ENCODE measurements around the gene GPR108.
A peak's percentile ranks its signal among the peaks of the same experiment; 100 is the strongest.
"Not testable (repeated sequence)": the region's sequence is repeated elsewhere in the genome, so short reads cannot be mapped to it uniquely, and the experiment has no call there.

The GPR108 gene

DNA sequence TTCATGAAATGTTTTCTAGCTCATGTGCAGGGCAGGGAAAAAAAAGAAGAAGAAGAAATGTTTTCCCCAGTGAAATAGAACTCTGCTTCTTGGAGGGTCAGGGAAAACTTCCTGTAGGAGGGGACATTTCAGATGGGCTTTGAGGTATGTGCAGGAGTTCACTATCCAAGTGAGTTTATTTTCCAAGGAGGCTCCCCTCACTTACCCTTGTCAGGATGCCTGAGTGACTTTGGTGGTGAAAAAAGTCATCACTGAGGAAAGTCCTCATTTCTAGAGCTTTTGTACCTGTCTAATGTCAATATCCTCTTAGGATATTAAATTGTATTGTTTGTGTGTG is 16.3 kb downstream of the GPR108 start:
- DNase-seq (ENCODE audit: low read depth in 2 of 3, low spot score in 1 of 3), result no peak

DNA sequence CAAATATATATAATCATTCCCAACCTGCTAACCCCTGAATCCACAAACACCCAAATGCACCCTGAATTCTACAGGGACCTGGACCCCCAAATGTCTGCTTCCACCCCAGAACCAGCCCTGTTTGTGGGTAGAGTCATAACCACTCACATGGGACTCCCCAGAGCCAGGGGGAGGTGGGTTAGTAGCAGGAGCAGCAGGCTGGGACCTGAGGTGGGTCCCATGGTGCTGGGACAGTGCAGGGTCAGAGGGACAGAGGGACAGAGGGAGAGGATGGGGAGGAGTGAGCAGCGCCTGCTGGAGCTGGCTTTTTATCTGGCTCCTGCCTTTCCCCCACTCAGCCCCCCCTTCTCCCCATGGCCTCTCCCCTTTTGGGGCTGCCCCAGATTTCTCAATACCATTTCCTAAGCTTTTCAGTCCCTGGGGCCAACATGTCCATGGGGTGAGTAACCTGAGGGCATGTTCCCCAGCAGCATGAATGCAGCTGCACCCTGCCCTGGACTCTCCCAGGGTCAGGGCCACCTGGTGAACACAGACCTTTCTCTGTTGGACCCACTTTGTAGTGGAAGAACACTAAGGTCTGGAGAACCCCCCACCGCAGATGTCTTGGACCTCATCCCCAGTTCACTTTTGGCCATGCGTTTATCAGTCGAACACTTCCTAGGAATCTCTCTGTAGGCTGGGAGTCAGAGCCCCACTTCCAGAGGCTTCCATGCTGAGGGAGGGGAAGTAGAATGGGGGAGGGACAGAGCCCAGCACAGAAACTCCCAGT is 16.8 kb downstream of the GPR108 start, which contains the start of gene C3:
TSS of gene C3 (minus strand) at position 282 of the 769 bp plus-strand sequence. CDS start at position 221, 61 bp downstream.
- no peak for DNase-seq (ENCODE audit: low read depth in 2 of 3, low spot score in 1 of 3)

DNA sequence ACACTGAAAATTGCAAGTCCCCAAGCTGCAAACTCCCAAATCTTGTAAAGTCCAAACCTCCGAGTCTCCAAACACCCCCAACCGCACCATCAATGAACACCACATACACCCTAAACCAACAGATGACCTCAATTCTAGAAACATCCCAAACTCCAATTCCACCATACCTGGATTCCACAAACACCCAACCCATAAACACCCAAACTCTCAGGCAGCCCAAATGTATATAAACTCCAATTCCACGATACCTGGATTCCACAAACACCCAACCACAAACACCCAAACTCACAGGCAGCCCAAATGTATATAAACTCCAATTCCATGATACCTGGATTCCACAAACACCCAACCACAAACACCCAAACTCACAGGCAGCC is 17.4 kb downstream of the GPR108 start:
- DNase-seq (ENCODE audit: low read depth in 2 of 3, low spot score in 1 of 3), result no peak

DNA sequence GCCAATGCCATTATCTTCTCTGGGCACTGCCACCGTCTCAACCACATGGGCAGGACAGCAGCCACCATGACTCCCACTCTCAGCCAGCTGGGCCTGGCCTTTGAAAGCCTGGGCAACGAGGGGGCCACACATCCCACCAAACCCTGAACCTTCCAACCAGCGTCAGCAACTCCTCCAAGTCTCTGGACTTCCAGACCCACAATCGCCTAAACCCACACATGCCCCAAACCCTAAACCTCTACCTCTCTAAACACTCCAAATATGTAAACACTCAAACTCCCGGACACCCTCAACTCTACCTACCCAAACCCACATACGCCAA is 17.9 kb downstream of the GPR108 start:
- DNase-seq (ENCODE audit: low read depth in 2 of 3, low spot score in 1 of 3), result no peak

DNA sequence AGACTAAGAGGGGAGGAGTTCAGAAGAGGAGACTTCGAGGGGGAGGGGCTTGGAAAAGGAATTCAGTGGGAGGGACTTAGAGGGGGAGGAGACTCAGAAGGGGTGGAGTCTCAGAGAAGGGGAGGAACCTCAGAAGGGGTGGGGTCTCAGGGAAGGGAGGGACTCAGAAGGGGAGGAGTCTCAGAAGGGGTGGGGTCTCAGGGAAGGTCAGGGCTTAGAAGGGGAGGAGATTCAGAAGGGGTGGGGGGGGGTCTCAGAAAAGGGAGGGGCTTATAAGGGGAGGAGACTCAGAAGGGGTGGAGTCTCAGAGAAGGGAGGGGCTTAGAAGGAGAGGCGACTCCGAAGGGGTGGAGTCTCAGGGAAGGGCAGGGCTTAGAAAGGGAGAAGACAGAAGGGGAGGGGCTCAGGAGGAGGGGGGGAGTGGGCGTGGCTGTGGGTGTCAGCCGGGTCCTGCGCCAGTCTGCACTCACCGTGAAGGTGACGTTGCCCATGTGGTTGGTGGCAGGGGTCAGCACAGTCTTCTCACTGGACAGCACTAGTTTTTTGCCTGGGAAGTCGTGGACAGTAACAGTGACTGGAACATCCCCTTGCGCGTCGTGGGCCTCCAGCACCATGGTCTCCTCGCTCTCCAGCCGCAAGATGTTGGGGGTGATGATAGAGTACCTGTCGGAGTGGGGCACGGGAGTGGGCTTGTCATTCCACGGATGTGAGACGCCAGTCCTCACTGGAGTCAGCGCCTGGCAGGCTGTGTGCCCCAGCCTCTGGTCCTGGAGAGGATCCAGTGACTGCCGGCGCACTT is 18.4 kb downstream of the GPR108 start:
- DNase-seq (ENCODE audit: low read depth in 2 of 3, low spot score in 1 of 3), result peak in 2 of 3 donors; percentile 10 to 34

DNA sequence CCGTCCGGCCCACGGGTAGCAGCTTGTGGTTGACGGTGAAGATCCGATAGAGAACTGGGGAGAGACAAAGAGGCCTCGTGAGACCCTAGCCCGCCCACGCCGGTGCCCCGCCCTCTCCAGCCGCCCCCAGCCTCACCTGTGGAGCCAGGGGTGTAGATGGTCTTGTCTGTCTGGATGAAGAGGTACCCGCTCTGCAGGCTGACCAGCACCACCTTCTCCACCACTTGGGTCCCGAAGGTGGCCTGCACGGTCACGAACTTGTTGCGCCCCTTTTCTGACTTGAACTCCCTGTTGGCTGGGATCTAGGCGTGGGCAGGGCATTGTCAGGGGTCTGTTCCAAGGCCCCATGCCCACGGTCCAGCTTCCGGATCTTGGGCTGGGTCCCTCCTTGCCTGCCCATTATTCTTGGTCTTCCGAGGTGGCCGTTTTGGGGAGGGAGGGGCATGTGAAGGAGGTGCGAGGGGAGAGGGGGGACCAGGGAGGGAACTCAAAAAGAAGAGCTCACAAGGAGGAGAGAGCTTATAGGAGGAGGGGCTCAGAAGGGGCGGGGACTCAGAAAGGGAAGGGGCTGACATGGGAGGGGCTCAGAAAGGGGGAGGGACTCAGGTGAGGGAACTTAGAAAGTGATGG is 19.2 kb downstream of the GPR108 start:
- no peak for DNase-seq (ENCODE audit: low read depth in 2 of 3, low spot score in 1 of 3)

DNA sequence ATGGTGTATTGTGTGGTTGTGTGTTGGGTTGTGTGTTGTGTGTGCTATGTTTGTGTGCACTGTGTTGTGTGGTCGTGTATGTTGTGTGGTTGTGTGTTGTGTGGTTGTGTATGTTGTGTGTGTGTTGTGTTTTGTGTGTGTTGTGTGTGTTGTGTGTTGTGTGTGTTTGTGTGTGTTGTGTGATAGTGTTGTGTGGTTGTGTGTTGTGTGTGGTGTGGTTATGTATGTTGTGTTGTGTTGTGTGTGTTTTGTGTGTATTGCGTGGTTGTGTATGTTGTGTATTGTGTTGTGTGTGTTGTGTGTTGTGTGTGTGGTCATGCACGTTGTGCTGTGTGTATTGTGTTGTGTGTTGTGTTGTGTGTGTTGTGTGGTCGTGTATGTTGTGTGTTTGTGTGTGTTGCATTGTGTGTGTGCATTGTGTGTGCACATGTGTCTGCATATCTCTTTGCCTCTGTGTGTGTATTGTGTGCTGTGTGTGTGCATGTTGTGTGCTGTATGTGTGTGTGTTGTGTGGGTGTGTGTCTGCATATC is 19.9 kb downstream of the GPR108 start:
- DNase-seq (ENCODE audit: low read depth in 2 of 3, low spot score in 1 of 3), result no peak

DNA sequence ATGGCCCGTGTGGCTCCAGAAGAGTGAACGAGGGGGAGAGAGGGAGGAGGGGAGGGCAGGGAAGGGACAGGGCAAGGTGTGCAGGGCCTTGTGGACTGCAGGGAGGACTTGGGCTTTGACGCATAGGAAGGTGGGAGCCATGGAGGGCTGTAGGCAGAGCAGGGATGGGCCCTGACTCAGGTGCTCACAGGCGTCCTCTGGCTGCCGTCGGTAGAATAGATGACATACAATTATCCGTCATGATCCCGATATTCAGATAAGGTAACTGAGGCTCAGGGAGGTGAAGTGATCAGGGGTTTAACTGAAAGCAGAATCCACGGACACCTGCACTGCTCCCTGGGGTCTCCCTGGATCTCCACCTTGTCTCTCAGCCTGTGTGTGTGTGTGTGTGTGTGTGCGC is 20.3 kb downstream of the GPR108 start:
- DNase-seq (ENCODE audit: low read depth in 2 of 3, low spot score in 1 of 3), result no peak

DNA sequence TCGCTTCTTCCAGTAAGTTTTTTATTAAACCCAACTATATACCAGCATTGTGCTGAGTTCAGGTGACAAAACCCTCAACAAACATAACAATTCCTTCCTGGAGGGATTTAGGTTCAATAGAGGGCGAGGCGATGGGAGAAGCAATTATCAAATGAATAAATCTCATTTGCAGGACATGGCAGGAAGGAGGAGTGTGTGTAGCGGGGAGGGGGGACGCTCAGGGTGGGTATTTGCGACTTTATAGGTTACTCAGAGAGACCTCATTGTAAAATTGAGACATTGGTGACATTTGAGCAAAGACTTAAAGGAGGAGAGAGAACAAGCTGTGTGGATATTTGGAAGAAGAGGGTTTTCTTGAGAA is 20.8 kb downstream of the GPR108 start:
- no peak for DNase-seq (ENCODE audit: low read depth in 2 of 3, low spot score in 1 of 3)

DNA sequence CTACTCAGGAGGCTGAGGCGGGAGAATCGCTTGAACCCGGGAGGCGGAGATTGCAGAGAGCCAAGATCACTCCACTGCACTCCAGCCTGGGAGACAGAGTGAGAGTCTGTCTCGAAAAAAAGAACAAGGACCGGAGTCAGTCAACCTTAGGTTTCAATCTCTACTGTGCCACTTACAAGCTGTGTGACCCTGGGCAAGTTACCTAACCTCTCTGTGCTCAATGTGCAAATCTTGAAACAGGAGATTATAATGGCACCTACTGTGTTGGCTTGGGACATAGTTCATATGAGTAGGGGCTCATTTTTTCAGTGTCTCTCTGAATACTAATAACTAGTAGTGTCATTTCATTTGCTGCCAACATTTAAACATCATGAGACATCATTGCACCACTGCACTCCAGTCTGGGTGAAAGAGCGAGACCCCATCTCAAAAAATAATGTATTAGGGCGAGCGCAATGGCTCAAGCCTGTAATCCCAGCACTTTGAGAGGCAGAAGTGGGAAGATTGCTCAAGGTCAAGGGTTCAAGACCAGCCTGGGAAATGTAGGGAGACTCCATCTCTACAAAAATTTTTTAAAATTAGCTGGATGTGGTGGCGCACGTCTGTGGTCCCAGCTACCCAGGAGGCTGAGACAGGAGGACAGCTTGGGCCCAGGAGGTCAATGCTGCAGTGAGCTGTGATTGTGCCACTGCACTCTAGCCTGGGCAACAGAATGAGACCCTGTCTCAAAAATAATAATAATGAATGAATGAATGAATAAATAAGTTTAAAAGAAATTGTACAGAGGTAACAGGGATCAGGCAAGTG is 22.4 kb downstream of the GPR108 start:
- no peak for DNase-seq (ENCODE audit: low read depth in 2 of 3, low spot score in 1 of 3)

DNA sequence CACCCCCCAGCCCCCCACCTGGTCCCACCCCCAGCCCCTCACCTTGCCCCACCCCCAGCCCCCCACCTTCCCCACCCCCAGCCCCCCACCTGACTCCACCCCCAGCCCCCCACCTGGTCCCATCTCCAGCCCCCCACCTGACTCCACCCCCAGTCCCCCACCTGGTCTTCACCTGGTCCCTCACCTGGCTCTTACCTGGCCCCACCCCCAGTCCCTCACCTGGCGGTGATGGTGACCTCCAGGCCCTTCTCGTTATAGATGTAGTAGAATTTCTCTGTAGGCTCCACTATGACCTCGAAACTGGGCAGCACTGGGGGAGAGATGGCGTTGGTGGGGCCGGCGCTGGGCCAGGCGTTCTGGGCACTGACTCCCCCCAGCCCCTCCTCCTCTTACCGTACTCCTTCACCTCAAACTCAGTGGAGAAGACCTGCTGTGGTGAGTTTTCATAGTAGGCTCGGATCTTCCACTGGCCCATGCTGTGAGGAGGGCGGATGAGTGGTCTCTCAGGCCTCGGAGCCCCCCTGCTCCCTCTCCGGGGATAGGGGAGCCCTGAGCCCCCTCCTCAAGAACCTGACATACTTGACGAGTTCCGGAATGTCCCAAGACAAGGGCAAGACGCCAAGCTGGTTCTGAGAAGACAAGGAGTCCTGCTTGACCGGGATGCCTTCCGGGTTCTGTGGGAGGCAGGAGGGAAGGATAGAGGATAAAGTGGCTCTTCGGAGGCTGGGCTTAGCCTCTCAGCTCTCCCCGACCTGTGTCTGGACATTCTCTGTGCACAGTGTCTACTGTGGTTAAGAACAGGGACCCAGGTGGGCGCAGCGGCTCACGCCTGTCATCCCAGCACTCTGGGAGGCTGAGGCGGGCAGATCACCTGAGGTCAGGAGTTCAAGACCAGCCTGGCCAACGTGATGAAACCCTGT is 23.3 kb downstream of the GPR108 start:
- DNase-seq (ENCODE audit: low read depth in 2 of 3, low spot score in 1 of 3), result no peak

DNA sequence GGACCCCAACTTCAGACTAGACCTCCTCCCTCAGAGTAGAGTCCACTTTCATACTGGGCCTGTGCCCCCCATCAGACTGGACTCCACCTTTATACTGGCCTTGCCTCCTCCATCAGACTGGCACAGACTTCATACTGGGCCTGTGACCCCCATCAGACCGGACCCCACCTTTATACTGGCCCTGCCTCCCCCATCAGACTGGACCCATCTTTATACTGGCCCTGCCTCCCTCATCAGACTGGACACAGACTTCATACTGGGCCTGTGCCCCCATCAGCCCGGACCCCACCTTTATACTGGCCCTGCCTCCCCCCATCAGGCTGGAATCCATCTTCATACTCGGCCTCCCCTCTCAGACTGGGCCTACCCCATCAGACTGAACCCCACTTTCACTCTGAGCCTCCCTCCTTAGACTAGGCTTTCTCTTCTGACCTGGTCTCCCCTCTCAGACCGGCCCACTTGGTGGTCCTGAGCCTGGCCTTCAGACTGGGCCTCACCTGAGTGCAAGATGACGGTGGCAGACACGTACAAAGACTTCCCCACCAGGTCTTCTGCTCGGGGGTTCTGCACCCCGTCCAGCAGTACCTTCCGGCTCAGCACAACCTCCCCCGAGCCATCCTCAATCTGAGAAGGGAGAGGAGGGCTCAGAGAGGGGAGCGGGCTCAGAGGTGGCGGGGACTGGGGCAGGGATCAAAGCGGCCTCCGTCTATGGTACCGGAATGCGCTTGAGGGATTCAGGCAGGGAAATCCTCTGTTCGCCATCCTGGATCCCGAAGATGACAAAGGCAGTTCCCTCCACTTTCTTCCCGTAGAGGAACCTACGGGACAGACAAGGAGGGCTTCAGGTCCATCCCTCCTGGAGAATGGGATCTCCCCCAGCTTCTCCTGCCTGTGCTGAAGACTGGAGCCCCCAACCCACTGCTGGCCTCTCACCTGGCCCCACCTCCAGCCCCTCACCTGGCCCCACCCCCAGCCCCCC is 24.4 kb downstream of the GPR108 start:
- DNase-seq (ENCODE audit: low read depth in 2 of 3, low spot score in 1 of 3), result no peak

DNA sequence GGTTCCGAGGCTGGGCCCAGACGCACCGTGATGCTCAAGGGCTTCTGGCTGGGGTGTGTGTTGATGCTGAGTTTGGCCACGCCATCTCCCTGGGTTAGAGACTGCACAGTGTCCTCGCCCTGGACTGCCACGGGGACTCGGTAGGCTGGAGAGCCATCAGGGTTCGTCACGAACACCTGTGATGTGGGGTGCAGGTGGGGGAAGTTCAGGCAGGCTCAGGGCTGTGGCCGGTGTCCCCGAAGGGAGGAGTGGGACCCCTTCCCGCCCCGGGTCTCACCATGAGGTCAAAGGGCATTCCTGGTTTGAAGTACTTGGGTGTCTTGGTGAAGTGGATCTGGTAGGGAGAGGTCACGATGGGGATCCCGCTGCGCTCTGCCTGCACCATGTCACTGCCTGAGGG is 25.1 kb downstream of the GPR108 start:
- DNase-seq (ENCODE audit: low read depth in 2 of 3, low spot score in 1 of 3), result no peak

DNA sequence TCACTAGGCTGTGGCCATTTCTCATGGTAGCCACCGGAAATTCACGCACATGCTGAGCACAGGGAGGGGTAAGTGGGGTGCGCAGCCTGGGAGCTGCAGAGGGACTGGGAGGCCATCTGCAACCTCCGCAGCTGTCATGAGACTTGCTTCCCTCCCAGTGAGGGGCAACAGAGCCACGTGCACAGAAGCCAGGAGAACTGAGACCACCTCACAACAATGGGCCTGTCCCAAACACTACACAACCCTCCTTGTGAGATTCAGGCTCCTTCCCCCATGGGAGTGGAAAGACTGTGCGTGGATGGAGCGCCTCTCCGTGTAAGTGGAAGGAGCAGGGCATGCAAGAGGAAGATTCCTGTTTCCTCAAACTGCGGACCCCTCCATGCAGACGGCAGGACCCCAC is 25.8 kb downstream of the GPR108 start:
- DNase-seq (ENCODE audit: low read depth in 2 of 3, low spot score in 1 of 3), result no peak

DNA sequence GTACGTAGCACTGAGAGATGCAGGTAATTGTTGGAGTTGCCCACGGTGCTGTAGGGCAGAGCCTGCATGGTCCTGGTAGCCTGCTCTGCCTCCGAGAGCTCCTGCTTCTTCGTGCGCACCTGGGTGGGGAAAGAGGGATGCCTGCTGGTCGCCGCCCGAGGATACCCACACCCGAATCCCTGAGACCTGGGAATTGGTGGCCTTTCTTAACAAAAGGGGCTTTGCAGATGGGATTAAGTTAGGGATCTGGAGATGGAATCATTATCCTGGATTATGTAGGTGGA is 26.4 kb downstream of the GPR108 start:
- no peak for DNase-seq (ENCODE audit: low read depth in 2 of 3, low spot score in 1 of 3)

DNA sequence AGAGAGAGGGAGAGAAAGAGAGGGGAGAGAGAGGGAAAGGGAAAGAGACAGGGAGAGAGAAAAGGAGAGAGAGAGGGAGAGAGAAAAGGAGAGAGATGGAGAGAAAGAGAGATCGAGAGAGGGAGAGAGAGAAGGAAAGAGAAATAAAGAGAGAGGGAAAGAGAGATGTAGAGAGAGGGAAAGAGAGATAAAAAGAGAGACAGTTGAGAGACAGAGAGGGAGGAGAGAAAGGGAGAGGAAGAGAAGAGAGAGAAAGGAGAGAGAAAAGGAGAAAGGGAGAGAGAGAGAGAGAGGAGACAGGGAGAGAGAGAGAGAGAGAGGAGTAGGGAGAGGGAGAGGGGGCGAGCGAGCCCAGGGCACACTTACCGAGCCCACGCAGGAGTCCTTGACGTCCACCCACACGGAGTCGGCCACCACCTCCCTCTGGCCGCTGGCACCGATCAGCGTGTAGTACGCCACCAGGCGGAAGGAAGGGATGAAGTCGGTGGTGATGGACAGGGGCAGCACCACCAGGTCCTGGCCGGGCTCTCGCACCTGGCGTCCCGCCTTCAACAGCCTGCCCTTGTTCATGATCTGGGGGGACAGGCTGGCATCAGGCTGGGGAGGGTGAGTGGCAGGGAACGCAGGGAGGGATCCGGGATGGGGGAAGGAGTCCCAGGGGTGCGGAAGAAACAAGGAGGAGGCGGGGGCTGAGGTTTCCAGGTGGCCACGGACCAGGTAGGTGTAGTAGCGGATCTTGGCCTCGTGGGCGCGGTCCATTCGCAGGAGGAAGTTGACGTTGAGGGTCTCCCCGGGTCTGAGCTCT is 26.9 kb downstream of the GPR108 start:
- DNase-seq (ENCODE audit: low read depth in 2 of 3, low spot score in 1 of 3), result no peak

DNA sequence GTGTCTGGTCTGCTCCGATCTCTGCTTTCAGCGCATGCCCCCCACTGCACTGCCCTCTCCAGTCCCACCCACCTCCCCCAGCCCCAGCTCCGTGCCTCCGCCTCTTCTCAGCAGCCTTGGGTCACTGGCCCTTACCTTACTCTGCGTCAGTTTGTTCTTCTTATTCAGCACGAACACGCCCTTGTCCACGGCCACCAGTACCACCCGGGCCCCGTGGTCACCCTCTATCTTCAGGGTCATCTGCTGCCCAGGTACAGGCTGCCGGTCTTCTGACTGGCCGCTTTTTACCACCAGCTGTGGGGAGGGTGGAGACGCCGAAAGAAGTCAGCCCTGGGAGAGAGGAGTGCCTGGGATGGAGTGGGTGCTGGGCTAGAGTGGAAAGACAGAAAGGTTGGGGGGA is 27.8 kb downstream of the GPR108 start:
- DNase-seq (ENCODE audit: low read depth in 2 of 3, low spot score in 1 of 3), result no peak

DNA sequence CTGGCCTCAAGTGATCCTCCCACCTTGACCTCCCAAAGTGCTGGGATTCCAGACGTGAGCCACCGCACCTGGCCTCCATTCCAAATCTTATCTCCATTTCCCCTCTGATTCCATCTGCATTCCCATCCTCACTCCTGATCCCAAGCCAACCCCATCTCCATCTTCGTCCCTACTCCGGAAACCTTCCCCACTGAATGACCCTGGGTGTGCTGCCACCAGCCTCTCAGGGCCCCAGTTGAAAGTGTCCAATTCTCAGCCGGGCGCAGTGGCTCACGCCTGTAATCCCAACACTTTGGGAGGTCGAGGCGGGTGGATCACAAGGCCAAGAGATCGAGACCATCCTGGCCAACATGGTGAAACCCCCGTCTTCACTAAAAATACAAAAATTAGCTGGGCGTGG is 28.5 kb downstream of the GPR108 start:
- DNase-seq (ENCODE audit: low read depth in 2 of 3, low spot score in 1 of 3), result not testable (repeated sequence)

DNA sequence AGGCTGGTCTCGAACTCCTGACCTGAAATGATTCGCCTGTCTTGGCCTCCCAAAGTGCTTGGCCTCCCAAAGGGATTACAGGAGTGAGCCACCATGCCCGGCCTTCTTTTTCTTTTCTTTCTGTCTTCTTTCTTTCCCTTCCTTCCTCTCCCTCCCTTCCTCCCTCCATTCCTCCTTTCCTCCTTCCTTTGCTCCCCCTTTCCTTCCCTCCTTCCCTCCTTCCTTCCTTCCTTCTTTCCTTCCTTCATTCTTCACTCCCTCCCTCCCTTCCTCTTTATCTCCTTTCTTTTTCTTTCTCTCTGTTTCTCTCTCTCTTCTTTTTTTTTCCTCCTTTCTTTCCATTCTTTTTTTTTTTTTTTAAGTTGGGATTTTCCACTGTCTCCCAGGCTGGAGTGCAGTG is 29.0 kb downstream of the GPR108 start:
- DNase-seq (ENCODE audit: low read depth in 2 of 3, low spot score in 1 of 3), result no peak
